SK-N-MC (cell line): ENCODE data around the gene PUS7.

ENCODE experiments used
- EZH2 ChIP-seq: fragments of 200-600 bp; sonication (generic); IDR thresholded peaks from one replicate; pipeline ENCODE4 v1.6.1; 2017; ENCODE audit warnings: antibody characterized with exemption
- FOXP2 ChIP-seq: optimal IDR thresholded peaks from 2 replicates; pipeline ENCODE3; 2011; ENCODE audit warnings: mild to moderate bottlenecking, moderate library complexity; ENCODE audit not compliant: insufficient read depth; ENCODE audit errors: extremely low read length, control extremely low read depth
- POLR2AphosphoS5 ChIP-seq: IDR thresholded peaks from 2 replicates; pipeline ENCODE4 v1.6.1; 2012; ENCODE audit warnings: mild to moderate bottlenecking, low read depth, low read length, borderline replicate concordance

GRCh38 chr7:105524840-105525239, 2.8 kb upstream of the PUS7 start:
- TF ChIP-seq EZH2 (no peak), POLR2AphosphoS5 (no peak), FOXP2 (no peak)
